HepG2 (cell line): ENCODE measurements around the gene CPXM1. TPM values are rescaled to one million over a fixed set of nuclear protein-coding genes. Genes with fewer than 3 reads are reported as not detected.

Experiments used
- AGO2 ChIP-seq: fragments of 200-400 bp; formaldehyde crosslinking; optimal IDR thresholded peaks from 2 replicates; pipeline ENCODE3; 2017; ENCODE audit warnings: mild to moderate bottlenecking, low read depth, low read length, moderate library complexity
- IKZF4 ChIP-seq: sonication (generic); formaldehyde crosslinking; IDR thresholded peaks from 2 replicates; pipeline ENCODE4 v1.5.1; 2020; ENCODE audit warnings: borderline replicate concordance, mild to moderate bottlenecking, low read depth, missing genetic modification reagents; ENCODE audit errors: not compliant biosample characterization
- KLF16 ChIP-seq, 2 experiments: sonication (generic) in 1 of 2; formaldehyde crosslinking in 1 of 2; IDR thresholded peaks; 2 replicates each; pipeline versions ENCODE4 v1.6.1 to v1.8.0; 2016 to 2023; ENCODE audit warnings: missing genetic modification reagents in 2 of 2, missing compliant biosample characterization in 1 of 2
- MED8 ChIP-seq: sonication (generic); formaldehyde crosslinking; IDR thresholded peaks from 2 replicates; pipeline ENCODE4 v1.8.1; 2023; ENCODE audit warnings: mild to moderate bottlenecking, missing genetic modification reagents; ENCODE audit not compliant: insufficient replicate concordance
- MTF2 ChIP-seq: sonication (generic); formaldehyde crosslinking; IDR thresholded peaks from 2 replicates; pipeline ENCODE4 v1.5.0; 2020; ENCODE audit warnings: missing genetic modification reagents, borderline replicate concordance
- MYC ChIP-seq: sonication (generic); formaldehyde crosslinking; IDR thresholded peaks from 2 replicates; pipeline ENCODE4 v1.9.0; 2021; ENCODE audit warnings: missing genetic modification reagents, borderline replicate concordance
- NR2F1 ChIP-seq, 2 experiments: fragments of 450-650 bp in 1 of 2; formaldehyde crosslinking in 1 of 2; IDR thresholded peaks; 2 replicates each; pipeline versions ENCODE4 v1.5.0 to v1.6.1; 2016 to 2020; ENCODE audit warnings: mild to moderate bottlenecking in 1 of 2, missing compliant biosample characterization in 1 of 2, missing genetic modification reagents in 1 of 2, moderate library complexity in 1 of 2
- PITX1 ChIP-seq: sonication (generic); formaldehyde crosslinking; IDR thresholded peaks from 2 replicates; pipeline ENCODE4 v1.5.1; 2020; ENCODE audit warnings: mild to moderate bottlenecking, missing genetic modification reagents
- RARG ChIP-seq: sonication (generic); formaldehyde crosslinking; IDR thresholded peaks from 2 replicates; pipeline ENCODE4 v1.4.0; 2020; ENCODE audit warnings: low read depth, mild to moderate bottlenecking, missing genetic modification reagents
- RBFOX2 ChIP-seq: fragments of 200-400 bp; formaldehyde crosslinking; IDR thresholded peaks from 2 replicates; pipeline ENCODE4 v1.6.1; 2017; ENCODE audit warnings: low read depth, mild to moderate bottlenecking, low read length
- SIX4 ChIP-seq: sonication (generic); formaldehyde crosslinking; IDR thresholded peaks from 2 replicates; pipeline ENCODE4 v1.4.0; 2020; ENCODE audit warnings: missing genetic modification reagents
- SMAD3 ChIP-seq: sonication (generic); formaldehyde crosslinking; IDR thresholded peaks from 2 replicates; pipeline ENCODE4 v1.4.0; 2020; ENCODE audit warnings: missing genetic modification reagents
- SRSF9 ChIP-seq: fragments of 200-400 bp; formaldehyde crosslinking; IDR thresholded peaks from 2 replicates; pipeline ENCODE4 v1.6.1; 2018; ENCODE audit warnings: borderline replicate concordance, mild to moderate bottlenecking, low read depth, low read length; ENCODE audit not compliant: insufficient read depth, poor library complexity, severe bottlenecking
- ZMAT3 ChIP-seq: sonication (generic); formaldehyde crosslinking; conservative IDR thresholded peaks from 2 replicates; pipeline ENCODE4 v1.7.0; 2021; ENCODE audit warnings: missing genetic modification reagents
- ZNF333 ChIP-seq: sonication (generic); formaldehyde crosslinking; IDR thresholded peaks from 2 replicates; pipeline ENCODE4 v1.4.0; 2020; ENCODE audit warnings: mild to moderate bottlenecking, missing genetic modification reagents, borderline replicate concordance
- ZNF367 ChIP-seq: sonication (generic); formaldehyde crosslinking; IDR thresholded peaks from 2 replicates; pipeline ENCODE4 v1.4.0; 2020; ENCODE audit warnings: missing genetic modification reagents, borderline replicate concordance
- ZNF546 ChIP-seq: sonication (generic); formaldehyde crosslinking; conservative IDR thresholded peaks from 2 replicates; pipeline ENCODE4 v1.8.1; 2023; ENCODE audit warnings: mild to moderate bottlenecking, missing genetic modification reagents
- ZNF572 ChIP-seq: sonication (generic); formaldehyde crosslinking; IDR thresholded peaks from 2 replicates; pipeline ENCODE4 v1.5.1; 2020; ENCODE audit warnings: mild to moderate bottlenecking, missing genetic modification reagents
- ZNF761 ChIP-seq: sonication (generic); formaldehyde crosslinking; conservative IDR thresholded peaks from 2 replicates; pipeline ENCODE4 v1.4.0; 2020; ENCODE audit warnings: mild to moderate bottlenecking, missing genetic modification reagents
- polyA plus RNA-seq, 8 experiments: library from polyadenylated mRNA; depleted of rRNA in 3 of 8; stranded (reverse) in 7 of 8; unstranded in 1 of 8; fragments of >200 nt; fragmentation: Illumina TruSeq in 4 of 8; extraction: Trizol in 4 of 8; gene quantifications; 2 replicates each; pipeline versions ENCODE4 v1.2.1 to v1.2.3, GENCODE V29; 2011 to 2016; ENCODE audit warnings: low read depth in 4 of 8, missing spikeins in 1 of 8, mixed read lengths in 1 of 8; ENCODE audit not compliant: insufficient read depth in 1 of 8
- total RNA-seq, 5 experiments: library from RNA; depleted of rRNA; stranded (reverse); fragments of >200 nt; fragmentation: Illumina TruSeq; extraction: Trizol; gene quantifications; 2 replicates each; pipeline ENCODE4 v1.2.3, GENCODE V29; 2016; ENCODE audit warnings: low read depth in 1 of 5
- TF ChIP-seq, protein P1 (sequence below): sonication (generic); formaldehyde crosslinking; conservative IDR thresholded peaks from 2 replicates; pipeline ENCODE4 v1.4.0; 2020; ENCODE audit warnings: missing genetic modification reagents
- TF ChIP-seq, protein P2 (sequence below), 2 experiments: fragments of 450-650 bp in 1 of 2; sonication (generic) in 1 of 2; formaldehyde crosslinking; IDR thresholded peaks; 2 replicates each; pipeline versions ENCODE4 v1.5.0 to v1.8.0; 2020 to 2022; ENCODE audit warnings: mild to moderate bottlenecking in 1 of 2, missing genetic modification reagents in 1 of 2
- TF ChIP-seq, protein P3 (sequence below): sonication (generic); formaldehyde crosslinking; IDR thresholded peaks from 2 replicates; pipeline ENCODE4 v1.5.0; 2020; ENCODE audit warnings: missing genetic modification reagents

CPXM1 gene
- total and polyA plus RNA-seq, 2 of the 13 experiments (the other 11 are each of a cell fraction or from before 2014, with no cell fraction given) = 0.07 TPM; not detected in 1

DNA sequence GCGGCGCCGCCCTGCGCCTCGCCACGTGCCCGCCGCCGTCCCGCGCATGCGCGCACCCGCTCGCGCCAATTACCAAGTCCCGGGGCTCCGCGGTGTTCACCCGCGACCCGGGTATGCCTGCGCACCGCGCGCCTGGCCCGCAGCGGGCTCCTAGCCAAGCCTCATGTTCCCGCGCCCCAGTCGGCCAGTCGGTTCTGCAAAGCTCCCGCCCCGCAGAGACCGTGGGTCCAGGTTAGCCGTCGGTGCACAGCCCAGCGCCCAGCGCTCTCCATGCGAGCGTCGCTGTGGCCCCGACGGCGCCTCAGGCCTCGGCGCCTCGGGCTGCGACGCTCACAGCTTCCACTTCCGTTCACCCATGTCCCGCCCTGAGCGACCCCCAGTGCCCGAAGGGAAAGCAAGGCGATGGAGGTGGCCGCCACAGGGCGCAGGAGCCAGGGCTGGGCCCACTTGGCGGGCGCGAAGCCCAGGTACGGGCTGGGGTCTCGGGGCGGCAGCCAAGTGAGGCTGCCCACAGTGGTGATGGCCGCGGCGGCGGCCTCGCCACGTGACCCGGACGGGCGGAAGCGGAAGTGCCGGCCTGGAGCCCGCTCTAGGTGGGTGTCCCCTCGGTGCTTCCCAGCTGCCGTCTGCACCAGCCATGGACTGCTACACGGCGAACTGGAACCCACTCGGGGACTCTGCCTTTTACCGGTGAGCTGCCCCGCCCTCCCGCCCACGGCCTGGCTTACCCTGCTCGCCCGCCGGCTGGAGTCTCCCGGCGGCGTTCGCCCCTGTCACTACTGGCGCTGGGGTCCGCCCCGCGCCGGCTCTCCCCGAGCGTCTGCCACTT is 39.9 kb upstream of the CPXM1 start, which contains the start of the genes PCED1A and VPS16 (continued):
- TF ChIP-seq MED8 (CRISPR knock-in tag) = peak; percentile 93
- no peak; the same call in 1 of the 2 replicates for TF ChIP-seq PITX1 (CRISPR knock-in tag)
- TF ChIP-seq ZNF333 = peak; percentile 92; the same call in 1 of the 2 replicates
- TF ChIP-seq RBFOX2 = peak; percentile 99
- TF ChIP-seq KLF16 (CRISPR knock-in tag; IDR thresholded peaks at IDR 0.05) = peak; percentile 96 to 97
- peak; percentile 99 for TF ChIP-seq ZNF546
- no peak for TF ChIP-seq SRSF9
- peak; percentile 98 for TF ChIP-seq ZMAT3 (CRISPR knock-in tag)
- TF ChIP-seq, protein P1, sequence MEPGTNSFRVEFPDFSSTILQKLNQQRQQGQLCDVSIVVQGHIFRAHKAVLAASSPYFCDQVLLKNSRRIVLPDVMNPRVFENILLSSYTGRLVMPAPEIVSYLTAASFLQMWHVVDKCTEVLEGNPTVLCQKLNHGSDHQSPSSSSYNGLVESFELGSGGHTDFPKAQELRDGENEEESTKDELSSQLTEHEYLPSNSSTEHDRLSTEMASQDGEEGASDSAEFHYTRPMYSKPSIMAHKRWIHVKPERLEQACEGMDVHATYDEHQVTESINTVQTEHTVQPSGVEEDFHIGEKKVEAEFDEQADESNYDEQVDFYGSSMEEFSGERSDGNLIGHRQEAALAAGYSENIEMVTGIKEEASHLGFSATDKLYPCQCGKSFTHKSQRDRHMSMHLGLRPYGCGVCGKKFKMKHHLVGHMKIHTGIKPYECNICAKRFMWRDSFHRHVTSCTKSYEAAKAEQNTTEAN (CRISPR knock-in tag) = peak; percentile 91
- TF ChIP-seq SMAD3 (CRISPR knock-in tag) = peak; percentile 85
- TF ChIP-seq NR2F1 (CRISPR knock-in tag; IDR thresholded peaks at IDR 0.05) = peak in 1 of 2 experiments; percentile 55; a peak in 1 of 4 replicates
- TF ChIP-seq ZNF572 (CRISPR knock-in tag) = 0 out of 2 replicates have a peak, but pooled peaks have one; percentile 84
- TF ChIP-seq, protein P2, sequence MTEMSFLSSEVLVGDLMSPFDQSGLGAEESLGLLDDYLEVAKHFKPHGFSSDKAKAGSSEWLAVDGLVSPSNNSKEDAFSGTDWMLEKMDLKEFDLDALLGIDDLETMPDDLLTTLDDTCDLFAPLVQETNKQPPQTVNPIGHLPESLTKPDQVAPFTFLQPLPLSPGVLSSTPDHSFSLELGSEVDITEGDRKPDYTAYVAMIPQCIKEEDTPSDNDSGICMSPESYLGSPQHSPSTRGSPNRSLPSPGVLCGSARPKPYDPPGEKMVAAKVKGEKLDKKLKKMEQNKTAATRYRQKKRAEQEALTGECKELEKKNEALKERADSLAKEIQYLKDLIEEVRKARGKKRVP (CRISPR knock-in tag; IDR thresholded peaks at IDR 0.05) = peak in 1 of 2 experiments; percentile 56; a peak in 2 of 4 replicates
- peak; percentile 94 for TF ChIP-seq AGO2
- no peak for TF ChIP-seq RARG (CRISPR knock-in tag)
- no peak for TF ChIP-seq SIX4
- peak; percentile 94 for TF ChIP-seq ZNF761
- TF ChIP-seq ZNF367 = 0 out of 2 replicates have a peak, but pooled peaks have one; percentile 87
- TF ChIP-seq, protein P3, sequence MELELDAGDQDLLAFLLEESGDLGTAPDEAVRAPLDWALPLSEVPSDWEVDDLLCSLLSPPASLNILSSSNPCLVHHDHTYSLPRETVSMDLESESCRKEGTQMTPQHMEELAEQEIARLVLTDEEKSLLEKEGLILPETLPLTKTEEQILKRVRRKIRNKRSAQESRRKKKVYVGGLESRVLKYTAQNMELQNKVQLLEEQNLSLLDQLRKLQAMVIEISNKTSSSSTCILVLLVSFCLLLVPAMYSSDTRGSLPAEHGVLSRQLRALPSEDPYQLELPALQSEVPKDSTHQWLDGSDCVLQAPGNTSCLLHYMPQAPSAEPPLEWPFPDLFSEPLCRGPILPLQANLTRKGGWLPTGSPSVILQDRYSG (CRISPR knock-in tag) = peak; percentile 94; the same call in 1 of the 2 replicates
- peak; percentile 98 for TF ChIP-seq MYC (CRISPR knock-in tag)
- TF ChIP-seq IKZF4 = peak; percentile 93
- TF ChIP-seq MTF2 (CRISPR knock-in tag) = no peak; the same call in 1 of the 2 replicates
